T-helper 2 cell (primary cell): Measurements from ENCODE around the gene DLG2.

Experiments
- DNase-seq, 5 experiments: peaks; one replicate each; pipeline versions ENCODE4 v3.0.0 to v3.0.0-alpha.2; 2012 to 2022

The DLG2 gene

DNA sequence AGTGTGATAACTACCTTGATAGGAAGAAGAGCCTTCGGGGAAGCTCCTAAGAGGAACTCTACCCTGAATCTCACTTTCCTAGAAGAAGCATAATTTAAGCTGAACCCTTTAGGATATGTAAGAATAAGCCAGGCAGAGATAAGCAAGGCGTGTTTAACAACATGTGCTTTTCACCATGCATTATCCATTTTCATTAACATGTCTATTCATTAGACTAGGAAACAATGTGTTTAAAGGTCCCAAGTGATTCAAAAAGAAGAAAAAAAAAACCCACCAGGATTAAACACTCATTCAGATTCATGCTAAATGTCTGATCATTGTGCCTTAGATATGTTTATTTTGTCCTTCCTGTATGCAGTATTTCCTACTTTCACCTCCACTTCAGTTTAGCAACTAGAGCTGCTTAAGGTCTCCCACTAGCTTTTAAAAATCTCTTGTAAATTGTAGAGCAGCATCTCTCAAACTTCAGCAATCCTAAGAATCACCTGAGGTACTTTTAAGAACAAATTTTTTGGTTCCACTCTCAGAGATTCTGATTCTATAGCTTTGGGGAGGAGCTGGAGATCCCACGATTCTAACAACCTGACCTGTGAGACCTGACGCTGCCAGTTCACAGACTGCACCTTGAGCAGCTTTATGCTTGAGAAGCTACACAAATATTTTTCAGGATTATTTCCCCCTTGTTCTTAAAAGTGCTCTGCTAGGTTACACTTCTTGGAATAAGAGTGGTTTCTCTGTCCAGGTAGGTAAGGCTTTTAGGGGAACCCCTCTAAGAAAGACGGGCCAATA, 1385.6 kb downstream of the DLG2 start:
- no peak for DNase-seq

DNA sequence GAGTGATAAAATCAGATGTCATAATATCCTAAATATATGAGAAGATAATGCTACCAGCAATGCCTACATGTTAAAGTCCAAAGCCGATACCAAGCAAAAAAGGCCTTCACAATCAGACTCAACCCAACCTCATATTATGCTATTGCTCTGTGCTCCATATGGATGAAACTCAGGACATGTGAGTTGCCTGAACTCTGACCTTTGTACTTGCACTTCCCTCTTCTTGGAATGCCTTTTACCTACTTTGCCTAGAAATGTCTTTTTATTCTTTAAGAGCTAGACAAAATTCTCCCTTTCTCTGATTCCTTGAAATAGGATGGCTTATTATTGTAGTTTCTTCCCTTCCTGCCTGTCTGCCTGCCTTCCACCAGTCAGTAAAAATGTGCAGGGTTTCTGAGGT, 1386.3 kb downstream of the DLG2 start:
- DNase-seq, result no peak

DNA sequence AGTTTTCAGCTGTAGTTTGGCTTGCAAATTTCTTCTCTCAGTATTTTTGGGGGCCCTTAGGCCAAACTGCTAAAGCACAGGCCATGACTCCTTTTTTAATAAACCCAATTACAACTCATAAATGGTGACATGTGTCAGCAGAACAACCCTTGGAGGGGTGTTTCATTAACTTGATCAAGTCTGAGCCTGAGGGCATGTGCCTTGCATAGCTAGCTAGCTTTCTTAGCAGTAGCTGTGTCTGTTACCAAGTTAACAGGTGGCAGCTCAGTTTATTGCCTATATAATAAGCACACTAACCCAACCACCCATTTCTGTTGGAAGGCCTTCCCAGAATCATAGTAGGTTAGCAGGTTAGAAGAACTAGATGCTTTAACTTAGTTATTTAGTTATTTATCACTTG, 1390.7 kb downstream of the DLG2 start:
- DNase-seq, result no peak

DNA sequence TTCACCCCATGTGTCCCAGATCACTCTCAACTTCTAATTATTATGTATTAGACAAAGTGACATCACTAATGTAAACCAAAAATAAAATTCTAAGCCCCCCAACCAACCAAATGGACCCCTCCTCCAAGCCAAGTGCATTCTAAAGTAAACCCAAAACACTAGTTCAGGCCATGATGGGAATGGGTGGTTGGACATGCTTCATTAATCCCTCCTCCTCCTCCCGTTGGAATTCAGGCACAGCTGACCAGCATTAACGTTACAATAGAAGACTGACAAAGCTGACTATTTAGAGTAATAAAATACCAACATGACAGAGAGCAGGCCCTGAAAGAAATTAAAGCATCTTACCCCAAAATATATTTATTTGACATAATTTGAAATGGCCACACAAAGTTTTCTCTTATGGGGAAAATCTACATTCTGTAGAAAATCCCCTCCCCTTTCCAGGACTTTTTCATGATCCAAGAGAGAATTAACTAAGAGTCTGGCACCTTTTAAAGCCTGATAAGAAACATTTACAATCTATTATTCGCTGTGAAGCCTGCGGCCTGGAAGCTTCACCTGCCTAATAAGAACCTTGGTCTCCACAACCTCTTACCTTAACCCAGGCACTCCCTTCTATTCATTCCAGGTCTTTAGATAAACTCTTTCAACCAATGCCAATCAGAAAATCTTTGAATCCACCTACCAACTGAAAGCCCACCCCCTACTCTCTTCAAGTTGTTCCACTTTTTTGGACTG, 1392.5 kb downstream of the DLG2 start:
- no peak for DNase-seq

DNA sequence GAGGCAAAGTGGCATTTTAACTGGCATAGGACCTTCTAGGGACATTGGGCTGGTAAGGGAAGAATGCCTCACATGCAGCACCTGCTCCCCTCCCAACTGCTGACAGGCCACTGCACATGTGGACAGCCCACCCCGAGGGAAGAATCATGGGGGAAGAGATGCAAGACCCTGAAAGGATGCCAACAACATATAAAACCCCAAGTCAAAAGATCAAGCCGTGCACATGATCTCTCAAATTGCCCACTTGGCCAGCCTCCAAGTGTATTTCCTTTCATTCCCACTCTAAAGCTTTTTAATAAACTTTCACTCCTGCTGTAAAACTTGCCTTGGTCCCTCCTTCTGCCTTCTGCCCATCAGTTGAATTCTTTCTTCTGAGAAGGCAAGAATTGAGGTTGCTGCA, 1393.1 kb downstream of the DLG2 start:
- no peak for DNase-seq

DNA sequence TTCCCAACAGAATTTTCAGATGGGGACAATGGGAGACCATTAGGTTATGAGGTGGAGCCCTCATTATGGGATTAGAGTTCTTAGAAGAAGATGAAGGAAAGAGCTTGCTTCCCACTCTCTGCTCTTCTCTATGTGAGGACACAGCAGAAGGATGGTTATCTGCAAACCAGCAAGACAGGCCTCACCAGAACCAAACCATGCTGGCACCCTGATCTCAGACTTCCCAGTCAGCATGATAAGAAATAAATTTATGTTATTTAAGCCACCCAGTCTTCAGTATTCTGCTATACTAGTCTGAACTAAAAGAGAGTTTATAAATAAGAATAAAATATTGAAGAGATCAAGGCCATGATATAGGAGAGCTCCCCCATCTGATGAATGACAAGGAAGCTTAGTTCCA, 1394.6 kb downstream of the DLG2 start:
- no peak for DNase-seq

DNA sequence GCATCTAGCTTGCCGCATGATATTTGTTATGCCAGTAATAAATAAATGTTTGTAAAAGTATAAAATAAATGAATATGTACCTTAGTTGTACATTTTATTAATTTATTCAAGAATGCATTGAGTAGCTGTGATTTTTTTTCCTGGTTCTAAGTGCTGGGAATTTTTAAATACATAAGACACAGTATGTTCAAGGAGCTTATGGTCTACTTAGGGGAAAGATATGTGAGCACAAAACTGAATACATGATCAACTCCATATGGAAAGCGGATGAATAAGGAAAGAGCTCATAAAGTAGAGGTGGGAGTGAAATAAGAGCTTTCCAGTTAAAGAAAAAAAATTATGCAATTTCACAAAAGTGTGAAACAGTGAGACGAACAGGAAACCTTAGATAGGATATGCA, 1396.7 kb downstream of the DLG2 start:
- no peak for DNase-seq

DNA sequence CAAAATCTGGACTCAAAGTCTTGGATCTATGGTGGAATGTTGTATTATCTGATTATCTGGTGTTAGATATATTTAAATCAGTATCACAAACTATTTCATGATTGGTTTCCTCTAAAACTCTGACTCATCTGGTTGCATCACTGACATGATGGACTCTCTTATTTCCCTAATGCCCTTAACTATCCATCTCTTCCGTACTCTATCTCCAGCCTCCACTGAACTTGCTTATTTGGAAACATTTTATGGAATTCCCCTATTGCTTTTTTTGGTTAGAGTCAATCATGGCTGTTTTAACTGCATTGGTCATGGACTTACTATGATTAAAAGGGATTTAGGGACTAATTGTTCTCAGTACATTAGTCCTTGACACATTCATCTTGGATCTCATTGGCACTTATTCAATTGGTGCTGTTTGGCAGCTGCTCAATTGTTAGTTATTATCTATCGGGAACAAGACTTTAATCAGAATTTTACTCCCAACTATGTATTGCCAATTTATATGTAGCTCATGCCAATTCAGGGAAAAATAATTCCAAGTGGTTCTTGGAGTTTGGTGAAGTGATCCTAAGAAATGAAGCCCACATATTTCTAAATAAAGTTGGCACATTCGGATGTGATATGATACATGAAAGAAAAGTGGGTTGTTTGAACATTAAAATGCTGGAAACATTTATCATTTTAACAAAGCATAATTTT, 1399.0 kb downstream of the DLG2 start:
- DNase-seq, result no peak

DNA sequence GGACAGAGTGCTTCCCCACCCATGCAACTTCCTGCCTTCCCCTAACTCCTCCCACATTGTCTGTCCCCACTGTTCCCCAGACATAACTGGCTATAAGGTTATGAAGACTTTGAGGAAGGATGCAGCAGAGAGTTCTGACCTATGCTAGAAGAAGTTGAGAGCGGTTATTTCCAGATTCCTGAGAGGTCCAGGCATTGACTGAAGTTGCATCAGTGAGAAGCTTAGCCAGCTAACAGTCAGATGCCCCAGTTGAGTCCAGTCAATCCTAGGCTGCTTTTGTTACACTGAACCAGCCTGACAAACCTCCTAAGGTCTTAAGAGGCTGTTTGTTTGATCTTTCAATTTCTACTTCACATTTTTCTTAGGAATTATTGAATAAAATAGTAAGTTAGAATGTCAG, 1403.1 kb downstream of the DLG2 start:
- no peak for DNase-seq

DNA sequence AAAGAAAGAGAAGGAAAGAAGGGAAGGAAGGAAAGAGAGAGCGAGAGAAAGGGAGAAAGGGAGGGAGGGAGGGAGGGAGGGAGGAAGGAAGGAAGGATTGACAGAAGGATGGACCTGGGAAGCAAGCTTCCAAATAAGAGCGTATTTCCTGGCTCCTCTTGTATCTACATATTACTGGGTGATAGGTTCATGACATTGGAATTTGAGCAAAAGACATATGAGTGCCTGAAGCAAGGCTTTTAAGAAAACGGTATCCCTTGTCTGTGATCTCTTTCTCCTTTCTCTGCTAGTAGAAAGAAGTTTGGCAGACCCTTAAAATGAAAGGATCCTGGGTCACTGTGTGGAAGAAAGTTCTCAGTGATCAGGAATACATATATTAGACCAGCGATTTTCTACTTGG, 1408.8 kb downstream of the DLG2 start:
- no peak for DNase-seq

DNA sequence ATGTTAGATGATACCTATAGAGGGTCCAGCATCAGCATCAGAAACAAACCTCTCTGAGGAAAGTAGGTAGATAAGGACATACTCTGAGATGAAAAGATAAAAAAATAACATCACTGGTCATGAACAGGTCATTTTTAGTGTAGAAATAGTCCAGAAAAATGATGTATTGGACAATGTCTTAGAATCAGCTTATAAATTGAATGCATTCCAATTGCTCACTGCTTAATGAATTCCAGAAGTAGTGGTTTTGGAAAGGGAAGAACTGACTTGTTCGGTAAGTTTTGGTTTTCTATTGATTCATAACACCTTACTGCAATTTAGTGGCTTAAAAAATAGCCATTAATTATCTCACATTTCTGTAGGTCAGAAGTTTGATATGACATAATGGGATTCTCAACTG, 1411.5 kb downstream of the DLG2 start:
- no peak for DNase-seq

DNA sequence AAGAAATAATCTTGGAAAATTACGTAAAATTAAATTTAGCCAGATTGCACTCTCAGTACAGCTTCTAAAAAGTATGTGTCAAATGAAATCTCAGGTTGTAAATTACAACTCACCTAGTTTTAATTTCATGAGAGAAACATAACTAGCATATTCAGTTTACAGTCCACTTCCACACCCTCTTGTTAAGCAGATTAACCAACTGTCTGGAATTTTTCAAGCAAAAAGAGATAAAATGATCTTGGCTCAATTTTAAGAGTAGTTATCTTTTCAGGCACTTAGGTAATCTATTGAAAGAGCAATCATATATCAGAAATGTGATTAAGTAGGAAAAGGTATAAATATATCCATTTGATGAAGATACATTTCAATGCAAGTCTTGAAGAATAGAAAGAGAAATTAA, 1412.6 kb downstream of the DLG2 start:
- DNase-seq, result no peak

DNA sequence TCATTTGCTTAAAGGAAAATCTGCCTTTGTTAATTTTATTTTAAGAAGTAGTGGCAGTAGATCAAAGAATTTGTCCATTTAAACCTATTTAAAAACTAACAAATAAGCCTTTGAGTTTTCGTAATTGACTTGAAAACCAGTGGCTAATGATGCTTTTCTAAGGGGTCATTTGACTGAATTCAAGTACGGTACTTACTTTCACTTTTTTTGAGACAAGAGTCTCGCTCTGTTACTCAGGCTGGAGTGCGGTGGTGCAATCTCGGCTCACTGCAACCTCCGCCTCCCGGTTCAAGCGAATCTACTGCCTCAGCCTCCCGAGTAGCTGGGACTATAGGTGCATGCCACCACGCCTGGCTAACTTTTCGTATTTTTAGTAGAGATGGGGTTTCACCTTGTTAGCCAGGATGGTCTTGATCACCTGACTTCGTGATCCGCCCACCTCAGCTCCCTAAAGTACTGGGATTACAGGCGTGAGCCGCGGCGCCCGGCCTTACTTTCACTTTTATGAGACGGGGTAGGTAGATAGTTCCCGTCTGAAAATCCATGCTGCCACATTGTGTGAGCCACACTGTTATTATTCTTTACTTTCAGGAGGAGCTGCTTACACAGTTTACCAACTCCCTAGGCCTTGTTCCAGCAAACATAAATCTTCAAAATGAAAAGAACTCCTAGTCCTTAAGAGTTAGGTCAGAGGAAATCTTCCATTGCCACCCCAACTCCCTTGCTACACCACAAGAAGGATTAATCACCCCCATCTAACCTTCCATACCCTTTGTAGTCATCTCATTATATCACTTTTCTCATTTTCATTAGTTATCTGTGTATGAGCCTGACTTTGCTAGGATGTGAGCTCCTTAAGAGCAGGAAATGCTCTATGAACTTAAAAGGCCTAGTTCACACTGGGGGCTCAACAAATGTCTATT, 1414.4 kb downstream of the DLG2 start:
- DNase-seq, result no peak

DNA sequence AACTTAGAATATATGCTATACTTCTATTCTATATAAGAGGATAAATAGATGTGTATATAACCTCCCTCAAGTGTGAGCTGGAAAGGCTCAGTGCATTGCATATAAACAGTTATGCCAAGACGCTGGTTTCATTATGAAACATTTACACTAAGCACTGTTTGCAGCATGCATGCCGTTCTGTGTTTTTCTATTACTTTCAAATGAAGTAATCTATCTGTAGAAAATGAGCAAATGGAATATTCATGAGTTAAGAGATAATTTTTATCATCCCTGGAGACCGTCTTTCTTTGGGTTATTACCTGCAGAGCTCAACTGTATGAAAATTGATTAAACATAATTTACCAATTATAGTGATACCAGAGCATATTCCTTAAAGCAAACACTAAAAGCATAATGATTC, 1415.2 kb downstream of the DLG2 start:
- no peak for DNase-seq

DNA sequence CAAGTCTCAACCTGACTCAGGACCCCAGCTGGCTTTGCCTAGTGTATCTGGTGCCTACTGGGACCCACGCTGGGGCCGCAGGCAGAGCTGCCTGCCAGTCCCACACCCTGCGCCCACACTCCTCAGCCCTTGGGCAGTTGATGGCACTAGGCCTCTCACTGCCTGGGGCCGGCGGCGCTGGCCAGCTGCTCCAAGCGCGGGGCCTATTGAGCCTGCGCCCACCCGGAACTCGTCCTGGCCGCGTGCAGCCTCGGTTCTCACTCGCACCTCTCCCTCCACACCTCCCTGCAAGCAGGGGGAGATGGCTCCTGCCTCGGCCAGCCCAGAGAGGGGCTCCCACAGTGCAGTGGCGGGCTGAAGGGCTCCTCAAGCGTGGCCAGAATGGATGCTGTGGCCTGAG, 1432.4 kb downstream of the DLG2 start:
- no peak for DNase-seq

DNA sequence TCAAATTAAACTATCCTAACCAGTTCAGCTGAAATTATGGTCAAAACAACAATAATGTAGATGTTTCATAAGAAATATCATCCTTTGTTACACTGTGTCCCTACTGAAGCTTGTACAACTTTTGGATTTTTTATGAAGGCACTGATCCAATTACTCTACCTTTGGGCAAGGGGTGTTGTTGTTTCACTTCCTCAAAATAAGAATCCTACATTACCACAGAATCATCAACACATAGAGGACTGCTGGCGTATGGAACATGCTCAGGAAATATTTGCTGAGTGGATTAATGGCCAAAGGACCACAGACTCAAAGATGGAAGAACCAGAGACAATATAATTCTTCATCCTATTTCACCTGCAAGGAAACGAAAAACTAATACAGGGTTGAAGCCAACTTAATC, 1433.4 kb downstream of the DLG2 start:
- DNase-seq, result no peak

DNA sequence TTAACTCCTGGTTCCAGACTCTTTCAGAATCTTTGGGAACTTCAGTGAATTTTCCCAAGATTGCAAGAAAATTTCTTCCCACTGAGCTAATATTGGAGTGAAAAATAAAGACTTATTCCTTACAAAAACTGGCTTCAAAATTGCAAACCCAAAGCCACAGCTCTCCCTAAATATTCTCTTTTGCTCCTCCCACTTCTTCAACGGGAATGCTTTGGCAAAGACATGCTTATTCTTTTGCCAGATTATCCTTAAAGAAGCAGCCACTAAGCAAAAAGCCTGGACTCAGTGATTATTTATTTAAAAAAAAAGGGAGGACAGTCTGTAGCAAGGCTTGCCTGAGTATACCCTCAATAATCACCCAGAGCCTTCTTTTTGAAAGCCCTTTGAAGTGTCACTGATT, 1438.6 kb downstream of the DLG2 start:
- DNase-seq, result no peak

DNA sequence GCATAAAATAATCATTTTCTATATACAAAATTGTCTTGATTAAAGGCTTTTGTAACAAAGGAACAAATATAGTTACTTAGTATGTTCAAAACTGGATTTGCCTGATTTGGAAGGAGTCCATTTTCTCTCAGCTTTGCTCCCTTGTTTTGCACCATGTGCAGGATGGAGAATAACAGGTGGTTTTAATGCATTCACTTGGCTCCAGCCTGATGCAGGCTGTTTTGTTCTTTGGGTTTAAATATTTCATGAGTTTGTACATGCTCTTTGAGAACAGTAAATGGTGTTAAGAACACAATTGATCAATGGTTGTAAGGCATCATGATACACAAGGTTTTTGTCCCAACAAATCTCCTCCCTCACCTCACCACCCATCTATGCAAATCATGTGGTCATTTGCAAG, 1454.1 kb downstream of the DLG2 start:
- DNase-seq, result no peak

DNA sequence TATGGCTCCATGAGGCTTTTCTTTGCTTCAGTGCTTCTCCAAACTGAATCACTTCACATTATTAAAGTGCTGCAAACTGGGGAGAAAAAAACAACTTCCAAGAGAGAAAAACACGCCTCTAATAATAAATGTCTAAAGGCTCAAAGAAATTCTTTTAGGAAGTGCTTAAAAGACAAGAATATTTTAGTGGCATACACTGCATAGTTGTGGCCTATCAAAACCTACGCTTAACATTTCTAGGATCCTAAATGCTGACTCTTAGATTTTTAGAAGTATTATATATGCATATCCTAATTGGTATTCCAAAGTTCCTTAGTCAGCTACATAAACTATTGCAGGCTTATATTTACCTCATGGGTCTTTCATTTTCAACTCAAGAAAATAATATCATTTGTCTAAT, 1462.0 kb downstream of the DLG2 start:
- DNase-seq, result no peak

DNA sequence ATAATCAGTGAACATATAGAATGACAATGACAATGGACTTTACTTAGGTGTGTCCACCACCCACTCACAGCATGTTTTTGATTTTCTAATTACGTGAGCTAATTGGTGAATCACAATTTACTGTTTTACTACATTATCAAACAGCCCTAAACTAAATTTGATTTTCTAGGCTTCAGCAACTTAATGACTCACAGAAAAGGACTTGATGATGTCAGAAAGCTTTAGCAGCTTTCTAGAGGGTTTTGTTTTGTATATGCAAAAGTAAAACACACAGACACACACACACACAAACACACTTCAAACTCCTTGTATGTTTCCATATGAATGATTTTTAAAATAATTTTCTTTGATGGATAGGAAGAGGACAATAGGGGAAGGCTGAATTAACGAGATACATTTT, 1462.4 kb downstream of the DLG2 start:
- no peak for DNase-seq

DNA sequence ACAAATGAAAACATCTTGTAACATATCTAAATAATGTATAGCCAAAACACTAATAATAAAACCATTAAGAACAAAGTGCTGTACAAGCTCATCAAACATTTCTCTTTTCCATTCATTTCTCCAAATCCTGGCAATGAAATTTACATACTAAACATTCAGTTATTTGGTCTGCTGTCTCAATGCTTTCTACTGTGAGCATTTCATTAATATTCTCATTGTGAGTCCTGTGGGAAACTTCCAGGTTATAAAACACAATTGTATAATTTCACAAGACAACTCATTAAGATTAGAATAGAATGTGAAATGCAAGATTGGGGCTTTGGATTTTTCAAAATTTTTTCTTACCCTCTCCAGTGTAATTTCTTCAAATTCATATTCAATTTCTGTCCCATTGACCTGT, 1464.0 kb downstream of the DLG2 start:
- no peak for DNase-seq

DNA sequence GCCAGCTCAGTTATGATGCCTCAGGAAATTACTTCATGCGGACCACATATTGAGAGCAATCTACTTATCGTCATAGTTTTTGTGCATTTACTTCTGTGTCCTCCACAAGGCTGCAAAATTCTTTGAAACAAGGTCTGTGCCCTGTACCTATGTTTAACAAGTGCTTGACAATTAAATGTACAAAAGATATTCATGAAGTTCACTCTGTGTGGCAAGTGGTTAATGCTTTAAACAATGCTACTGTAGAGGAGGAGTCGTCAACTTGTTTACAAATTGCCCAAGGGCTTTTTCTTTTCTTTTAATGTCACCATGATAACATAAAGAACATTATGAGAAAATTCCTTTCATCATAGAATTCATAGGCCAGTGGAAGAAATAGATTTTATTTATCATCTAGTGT, 1469.5 kb downstream of the DLG2 start:
- no peak for DNase-seq

DNA sequence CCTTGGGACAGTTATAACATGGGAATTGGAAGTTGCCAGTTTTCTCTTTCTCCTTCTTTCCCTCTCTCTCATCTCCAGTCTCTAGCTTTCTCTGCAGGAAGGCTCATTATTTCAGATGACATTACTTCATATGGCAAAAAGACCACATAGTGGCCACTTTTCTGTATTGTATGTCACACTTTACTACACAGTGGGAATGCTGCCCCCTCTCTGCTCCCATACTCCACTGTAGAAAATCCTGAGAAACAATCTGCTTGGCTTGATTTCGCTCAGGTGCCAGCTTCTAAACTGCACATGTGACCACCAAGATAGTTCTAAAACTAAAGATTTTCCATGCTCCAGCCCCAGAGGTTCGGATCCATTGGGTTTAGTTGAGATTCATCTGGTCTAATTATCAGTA, 1480.3 kb downstream of the DLG2 start:
- no peak for DNase-seq
